Sigmoid colon (tissue), 7 donors: ENCODE results near the gene MIF. TPM values are rescaled to one million over a fixed set of nuclear protein-coding genes. Genes with fewer than 3 reads are reported as not detected.

Experiments
- DNase-seq: peaks from one replicate; pipeline ENCODE4 v3.0.0-alpha.2; 2019
- H3K27ac ChIP-seq, 4 donors: fragments of 200-600 bp; sonication (generic); one replicate each; pipeline ENCODE4 v1.5.1; 2016 to 2019; ENCODE audit warnings: mild to moderate bottlenecking in 1 of 4
- H3K27me3 ChIP-seq, 3 donors: fragments of 200-600 bp; sonication (generic); one replicate each; pipeline ENCODE4 v1.5.1; 2019; ENCODE audit warnings: mild to moderate bottlenecking in 1 of 3
- H3K36me3 ChIP-seq, 4 donors: fragments of 200-600 bp; sonication (generic); one replicate each; pipeline ENCODE4 v1.5.1; 2016 to 2019
- H3K4me1 ChIP-seq, 4 donors: fragments of 200-600 bp; sonication (generic); one replicate each; pipeline ENCODE4 v1.5.1; 2017 to 2019
- H3K4me3 ChIP-seq, 4 donors: fragments of 200-600 bp; sonication (generic); one replicate each; pipeline ENCODE4 v1.5.1; 2017 to 2019; ENCODE audit warnings: mild to moderate bottlenecking in 2 of 4, moderate library complexity in 1 of 4
- H3K9me3 ChIP-seq, 4 donors: fragments of 200-600 bp in 3 of 4; sonication (generic) in 3 of 4; one replicate each; pipeline versions ENCODE4 v1.5.1 to v1.6.1; 2013 to 2019
- EP300 ChIP-seq, 4 donors: sonication (generic); formaldehyde crosslinking; IDR thresholded peaks; one replicate each; pipeline ENCODE4 v1.6.1; 2017; ENCODE audit warnings: antibody characterized with exemption in 4 of 4
- POLR2A ChIP-seq, 2 donors: fragments of 450-650 bp; IDR thresholded peaks; one replicate each; pipeline ENCODE4 v1.6.1; 2016; ENCODE audit warnings: antibody characterized with exemption in 2 of 2, mild to moderate bottlenecking in 2 of 2, moderate library complexity in 2 of 2
- POLR2AphosphoS5 ChIP-seq, 4 donors: sonication (generic); formaldehyde crosslinking; IDR thresholded peaks; one replicate each; pipeline ENCODE4 v1.6.1; 2017; ENCODE audit warnings: antibody characterized with exemption in 4 of 4
- WGBS, 2 donors: extraction: QIAGEN DNeasy Blood & Tissue Kit; methylation state at CpG; one replicate each; pipeline ENCODE4 v1.1.7; 2013; 5-methylcytosine and 5-hydroxymethylcytosine counted together
- intact Hi-C: fragments of 100-400 bp; cut with DNase I; formaldehyde crosslinking; loops from one replicate; pipeline ENCODE4 v1.15.1; 2023
- polyA plus RNA-seq, 3 donors: library from polyadenylated mRNA; stranded (reverse); fragments of 200-250 nt; gene quantifications; one replicate each; pipeline ENCODE4 v1.2.3, GENCODE V29; 2013
- total RNA-seq, 4 donors: library from RNA; depleted of rRNA; stranded (reverse); fragments of >200 nt; gene quantifications; one replicate each; pipeline ENCODE4 v1.1.0, GENCODE V29; 2016
- TF ChIP-seq, protein P1 (sequence below), 4 experiments: fragments of 450-650 bp in 3 of 4; fragments of 200-600 bp in 1 of 4; IDR thresholded peaks; one replicate each; pipeline ENCODE4 v1.5.1; 2016 to 2019; ENCODE audit warnings: antibody characterized with exemption in 4 of 4, mild to moderate bottlenecking in 3 of 4, moderate library complexity in 2 of 4
- donor health status: healthy with polysubstance abuse.
- donor health status: Bipolar disorder and iron deficiency.
- donor health status: healthy.

Gene MIF
- total and polyA plus RNA-seq, 7 donors = 159 to 684 (median 296) TPM

DNA sequence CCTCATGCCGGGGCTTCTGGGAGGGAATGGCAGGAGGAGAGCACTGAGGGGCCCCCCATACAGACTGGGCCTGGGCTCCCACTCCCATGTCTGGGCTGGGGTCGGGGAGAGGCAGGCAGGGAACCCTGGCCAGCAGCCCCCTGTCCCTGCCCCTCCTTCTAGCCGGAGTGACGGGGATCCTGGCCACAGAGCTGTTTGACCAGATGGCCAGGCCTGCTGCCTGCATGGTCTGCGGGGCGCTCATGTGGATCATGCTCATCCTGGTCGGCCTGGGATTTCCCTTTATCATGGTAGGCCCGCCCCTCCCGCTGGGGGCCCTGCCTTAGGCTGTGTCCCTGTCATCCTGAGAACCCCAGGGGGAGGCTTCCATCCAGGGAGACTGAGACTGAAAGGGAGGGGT lies 10.0 kb upstream of the MIF start:
- H3K4me1 ChIP-seq = peaks cover 0 to 5% (median 0%) of the 10 kb centered on the region in 4 donors
- peaks cover 0 to 42% (median 0%) of the 10 kb centered on the region in 4 donors for H3K36me3 ChIP-seq
- H3K9me3 ChIP-seq = no peaks in the 10 kb centered on the region
- H3K4me3 ChIP-seq = no peak overlapping the region
- H3K27me3 ChIP-seq = no peaks in the 10 kb centered on the region
- DNase-seq = no peak
- 94 to 95% methylated on average over 9 of the region's 9 CpGs for WGBS, 2 donors
- TF ChIP-seq POLR2AphosphoS5 (IDR thresholded peaks at IDR 0.05) (no peak), EP300 (IDR thresholded peaks at IDR 0.05) (no peak), POLR2A (IDR thresholded peaks at IDR 0.05) (no peak)
- TF ChIP-seq, protein P1, sequence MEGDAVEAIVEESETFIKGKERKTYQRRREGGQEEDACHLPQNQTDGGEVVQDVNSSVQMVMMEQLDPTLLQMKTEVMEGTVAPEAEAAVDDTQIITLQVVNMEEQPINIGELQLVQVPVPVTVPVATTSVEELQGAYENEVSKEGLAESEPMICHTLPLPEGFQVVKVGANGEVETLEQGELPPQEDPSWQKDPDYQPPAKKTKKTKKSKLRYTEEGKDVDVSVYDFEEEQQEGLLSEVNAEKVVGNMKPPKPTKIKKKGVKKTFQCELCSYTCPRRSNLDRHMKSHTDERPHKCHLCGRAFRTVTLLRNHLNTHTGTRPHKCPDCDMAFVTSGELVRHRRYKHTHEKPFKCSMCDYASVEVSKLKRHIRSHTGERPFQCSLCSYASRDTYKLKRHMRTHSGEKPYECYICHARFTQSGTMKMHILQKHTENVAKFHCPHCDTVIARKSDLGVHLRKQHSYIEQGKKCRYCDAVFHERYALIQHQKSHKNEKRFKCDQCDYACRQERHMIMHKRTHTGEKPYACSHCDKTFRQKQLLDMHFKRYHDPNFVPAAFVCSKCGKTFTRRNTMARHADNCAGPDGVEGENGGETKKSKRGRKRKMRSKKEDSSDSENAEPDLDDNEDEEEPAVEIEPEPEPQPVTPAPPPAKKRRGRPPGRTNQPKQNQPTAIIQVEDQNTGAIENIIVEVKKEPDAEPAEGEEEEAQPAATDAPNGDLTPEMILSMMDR (IDR thresholded peaks at IDR 0.05) = no peak
- intact Hi-C loops = no loop called here
- H3K27ac ChIP-seq = no peak overlapping the region

DNA sequence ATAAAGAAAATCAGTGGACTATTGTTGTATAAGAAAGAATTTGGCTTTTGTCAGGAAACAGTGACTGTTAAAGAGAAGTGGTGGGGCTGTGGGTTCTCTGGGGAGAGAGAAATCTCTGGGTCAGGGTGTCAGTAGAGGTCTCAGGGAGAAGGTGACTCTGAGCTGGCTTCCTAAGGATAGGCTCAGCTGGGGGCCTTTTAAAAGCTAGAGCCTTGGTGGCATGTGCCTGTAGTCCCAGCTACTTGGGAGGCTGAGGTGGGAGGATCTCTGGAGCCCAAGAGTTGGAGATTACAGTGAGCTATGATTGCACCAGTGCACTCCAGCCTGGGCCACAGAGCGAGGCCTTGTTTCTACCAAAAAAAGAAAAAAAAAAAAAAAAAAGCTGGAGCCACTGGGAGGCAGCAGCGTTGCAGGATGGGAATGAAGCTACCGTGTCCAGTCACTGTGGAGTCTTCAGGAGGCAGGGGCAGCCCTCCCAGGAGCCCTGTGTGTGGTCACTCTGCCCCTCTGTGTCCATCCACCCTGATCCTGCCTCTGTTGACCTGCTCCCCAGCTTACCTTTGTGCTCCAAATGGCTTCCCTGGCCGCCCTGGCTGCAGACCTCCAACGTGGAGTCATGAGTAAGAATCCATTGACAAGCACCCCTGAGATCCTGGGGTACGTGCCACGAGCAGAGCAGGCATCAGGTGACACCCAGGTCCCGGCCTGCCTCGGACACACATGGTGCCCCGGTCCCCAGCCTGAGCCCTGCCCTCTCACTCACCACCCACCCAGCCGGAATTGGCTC lies 5.4 kb upstream of the MIF start:
- no peak for DNase-seq
- H3K9me3 ChIP-seq = no peaks in the 10 kb centered on the region
- intact Hi-C loops = no loop called here
- 78 to 83% methylated on average over 11 of the region's 11 CpGs for WGBS, 2 donors
- H3K27me3 ChIP-seq = no peaks in the 10 kb centered on the region
- H3K27ac ChIP-seq = peak overlapping the region; percentile 26 to 55 (median 53)
- H3K4me3 ChIP-seq = no peak overlapping the region
- peaks cover 0 to 9% (median 3%) of the 10 kb centered on the region in 4 donors for H3K4me1 ChIP-seq
- no peak for TF ChIP-seq POLR2A (IDR thresholded peaks at IDR 0.05)
- TF ChIP-seq, protein P1 (IDR thresholded peaks at IDR 0.05) = no peak
- TF ChIP-seq POLR2AphosphoS5 (IDR thresholded peaks at IDR 0.05) = no peak
- TF ChIP-seq EP300 (IDR thresholded peaks at IDR 0.05) = no peak
- peaks cover 0 to 6% (median 0%) of the 10 kb centered on the region in 4 donors for H3K36me3 ChIP-seq

- H3K9me3 ChIP-seq = no peaks in the 10 kb centered on the region
- peaks cover 0 to 3% (median 0%) of the 10 kb centered on the region in 4 donors for H3K36me3 ChIP-seq
- intact Hi-C loops = loop anchor here (5.0 kb wide), 1 partner anchor 32 kb away; the partner anchor contains the start of gene SLC2A11
- no peak for DNase-seq
- peak overlapping the region in 1 of 4 donors; percentile 55 for H3K27ac ChIP-seq
- WGBS, 2 donors = 59 to 77% methylated on average over 5 of the region's 5 CpGs
- H3K27me3 ChIP-seq = no peaks in the 10 kb centered on the region
- H3K4me1 ChIP-seq = peaks cover 0 to 11% (median 5%) of the 10 kb centered on the region in 4 donors
- no peak overlapping the region for H3K4me3 ChIP-seq
- TF ChIP-seq, protein P1 (IDR thresholded peaks at IDR 0.05) = no peak
- TF ChIP-seq EP300 (IDR thresholded peaks at IDR 0.05) (no peak), POLR2AphosphoS5 (IDR thresholded peaks at IDR 0.05) (no peak), POLR2A (IDR thresholded peaks at IDR 0.05) (no peak)
Observed at GRCh38 chr22:23889620-23890019, 4.6 kb upstream of the MIF start.

DNA sequence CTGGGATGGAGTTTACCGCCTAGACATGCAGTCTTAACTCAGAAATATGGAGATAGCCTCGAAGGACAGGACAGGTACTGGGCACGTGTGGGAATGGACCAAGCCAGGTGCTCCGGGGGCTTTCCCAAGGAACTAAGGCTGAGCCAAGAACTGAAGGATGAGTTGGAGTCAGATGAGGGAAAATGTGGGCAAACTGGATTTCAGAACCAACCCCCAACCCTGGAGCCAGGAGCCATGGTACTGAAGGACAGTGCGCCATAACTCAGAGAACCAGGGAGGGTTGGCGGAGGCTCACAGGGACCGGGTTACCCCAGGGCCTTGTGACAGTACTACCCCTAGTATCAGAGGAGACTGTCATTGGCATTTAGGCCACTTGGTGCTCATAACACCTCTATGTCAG lies 2.5 kb upstream of the MIF start:
- DNase-seq = no peak
- H3K27ac ChIP-seq = no peak overlapping the region
- no peak for TF ChIP-seq POLR2A (IDR thresholded peaks at IDR 0.05)
- no peaks in the 10 kb centered on the region for H3K27me3 ChIP-seq
- 88 to 92% methylated on average over 7 of the region's 7 CpGs for WGBS, 2 donors
- peaks cover 0 to 29% (median 18%) of the 10 kb centered on the region in 4 donors for H3K4me1 ChIP-seq
- peaks cover 0 to 13% (median 1%) of the 10 kb centered on the region in 4 donors for H3K36me3 ChIP-seq
- intact Hi-C loops = loop anchor here (5.0 kb wide), 1 partner anchor 34 kb away; the partner anchor contains the start of gene SLC2A11
- H3K9me3 ChIP-seq = no peaks in the 10 kb centered on the region
- H3K4me3 ChIP-seq = no peak overlapping the region

GRCh38 chr22:23892130-23892529 lies 2.1 kb upstream of the MIF start:
- intact Hi-C loops = loop anchor here (5.0 kb wide), 1 partner anchor 35 kb away; the partner anchor contains the start of gene SLC2A11
- DNase-seq = no peak
- Histone ChIP-seq H3K9me3 (no peaks in the 10 kb centered on the region), H3K4me1 (peaks cover 0 to 29% (median 18%) of the 10 kb centered on the region in 4 donors), H3K4me3 (no peak overlapping the region), H3K27me3 (no peaks in the 10 kb centered on the region), H3K27ac (no peak overlapping the region), H3K36me3 (peaks cover 0 to 15% (median 3%) of the 10 kb centered on the region in 4 donors)
- TF ChIP-seq, protein P1 (IDR thresholded peaks at IDR 0.05) = no peak
- no peak for TF ChIP-seq POLR2AphosphoS5 (IDR thresholded peaks at IDR 0.05)
- no peak for TF ChIP-seq POLR2A (IDR thresholded peaks at IDR 0.05)
- TF ChIP-seq EP300 (IDR thresholded peaks at IDR 0.05) = no peak
- WGBS, 2 donors = 97 to 99% methylated on average over 2 of the region's 2 CpGs
